IMR-90 (cell line): Measurements from ENCODE around the gene FOXS1.

Experiments used
- MAFK ChIP-seq: IDR thresholded peaks from 2 replicates; pipeline ENCODE4 v1.6.1; 2012; ENCODE audit warnings: low read depth, low read length, improper control_type of control experiment
- RFX5 ChIP-seq: IDR thresholded peaks from 2 replicates; pipeline ENCODE4 v1.8.0; 2012; ENCODE audit warnings: low read depth, mild to moderate bottlenecking, low read length, moderate library complexity
- SMC3 ChIP-seq: fragments of 150-350 bp; IDR thresholded peaks from 2 replicates; pipeline ENCODE4 v1.6.1; 2016; ENCODE audit warnings: low read depth, mild to moderate bottlenecking, antibody characterized with exemption, low read length, moderate library complexity

DNA sequence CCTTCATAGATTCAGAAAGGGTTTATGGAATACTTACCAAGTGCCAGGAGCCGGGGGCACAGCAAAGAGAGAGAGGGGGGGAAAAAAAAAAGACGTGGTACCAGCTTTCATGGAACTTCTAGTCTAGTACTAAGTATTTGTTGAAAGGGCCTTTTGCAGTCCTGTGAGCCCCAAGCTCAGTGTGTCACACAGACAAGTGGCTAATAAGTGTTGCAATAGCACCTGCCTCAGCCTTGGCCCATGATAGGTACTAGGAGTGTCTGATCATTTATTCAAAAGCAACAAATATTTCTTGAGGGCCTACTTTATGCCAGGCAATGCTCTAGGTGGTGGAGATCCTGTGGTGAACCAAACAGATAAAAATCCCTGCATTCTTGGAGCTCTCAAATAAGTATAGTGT lies 18.3 kb downstream of the FOXS1 start:
- TF ChIP-seq SMC3 (no peak), MAFK (no peak), RFX5 (no peak)
